ENCODE results near the gene MITD1. TPM values are rescaled to one million over a fixed set of nuclear protein-coding genes. Genes with fewer than 3 reads are reported as not detected.

Gene MITD1
- total and polyA plus RNA-seq, 2 of the 13 experiments (the other 11 are each of a cell fraction or from before 2014, with no cell fraction given) = 17.8 to 43.7 TPM

- no peak overlapping the region for H3K27ac ChIP-seq (ENCODE audit: extremely low read length, insufficient read depth, low read length)
- intact Hi-C loops (cut with micrococcal nuclease; ENCODE audit: unreplicated experiment) = loop anchor here (10.0 kb wide), 1 partner anchor 310 kb away; the partner anchor contains the start of gene REV1
- no peaks in the 10 kb centered on the region for H4K20me1 ChIP-seq (ENCODE audit: insufficient read depth, low read length)
- peaks cover 4 to 23% of the 10 kb centered on the region in 2 experiments; a peak in 4 of 5 replicates for H3K36me3 ChIP-seq (replicated peaks in 1 of 2; ENCODE audit: control insufficient read depth in 1 of 2, insufficient read depth in 2 of 2, low read length in 2 of 2)
- no peak overlapping the region for H3K4me2 ChIP-seq (ENCODE audit: low read depth, low read length)
- CTCF ChIA-PET (ENCODE audit: low intra/inter-chr PET ratio, low total read pairs) = no interaction called here
- no peaks in the 10 kb centered on the region; a peak in 1 of 5 replicates for H3K27me3 ChIP-seq (ENCODE audit: control insufficient read depth in 1 of 2, insufficient read depth in 2 of 2, low read length in 2 of 2)
- peaks cover 29% of the 10 kb centered on the region for H3K4me1 ChIP-seq (ENCODE audit: insufficient read depth, low read length)
- FAIRE-seq = no peak
- no peak for DNase-seq (ENCODE audit: low spot score)
- TF ChIP-seq CREM (IDR thresholded peaks at IDR 0.05) (no peak), CREM (CRISPR knock-in tag; IDR thresholded peaks at IDR 0.05) (no peak)
- BruUV-seq (replicated peaks) = no TSS peak
- H3K4me3 ChIP-seq (replicated peaks in 1 of 3; ENCODE audit: insufficient read depth in 1 of 3, low read depth in 2 of 3, low read length in 3 of 3) = no peak overlapping the region
- no peak overlapping the region for H3K9ac ChIP-seq (ENCODE audit: insufficient read depth, low read depth, low read length)
- H2AFZ ChIP-seq (ENCODE audit: low read length) = no peak overlapping the region
- POLR2A ChIA-PET = no interaction called here
- WGBS (ENCODE audit: low lambda C conversion rate) = 72% methylated on average over 6 of the region's 6 CpGs
- H3K9me3 ChIP-seq (ENCODE audit: low read length) = no peaks in the 10 kb centered on the region
- H3K79me2 ChIP-seq (ENCODE audit: insufficient read depth, low read length) = peaks cover 67% of the 10 kb centered on the region
- in situ Hi-C loops (cut with HindIII; ENCODE audit: extremely low pct_ligation_motif_present, low pct_unique_long_range_greater_than_20kb) = loop anchor here (5.0 kb wide), 1 partner anchor 152 kb away; the partner anchor contains the start of genes EIF5B and TXNDC9
- no peak for ATAC-seq
Observed at GRCh38 chr2:99184811-99185210, 4.0 kb upstream of the MITD1 start.

GRCh38 chr2:99183025-99183424 is 2.2 kb upstream of the MITD1 start:
- ATAC-seq (peak; percentile 54), DNase-seq (ENCODE audit: low spot score) (peak; percentile 82), FAIRE-seq (peak; percentile 72)
- Histone ChIP-seq H3K36me3 (replicated peaks in 1 of 2; ENCODE audit: control insufficient read depth in 1 of 2, insufficient read depth in 2 of 2, low read length in 2 of 2) (peaks cover 4 to 8% of the 10 kb centered on the region in 2 experiments; a peak in 3 of 5 replicates), H3K9me3 (ENCODE audit: low read length) (no peaks in the 10 kb centered on the region), H3K79me2 (ENCODE audit: insufficient read depth, low read length) (peaks cover 73% of the 10 kb centered on the region), H3K4me2 (ENCODE audit: low read depth, low read length) (peak overlapping the region; percentile 83), H2AFZ (ENCODE audit: low read length) (peak overlapping the region; percentile 15), H3K4me3 (replicated peaks in 1 of 3; ENCODE audit: insufficient read depth in 1 of 3, low read depth in 2 of 3, low read length in 3 of 3) (peak overlapping the region; percentile 68 to 84 (median 84); a peak in 4 of 6 replicates), H3K9ac (ENCODE audit: insufficient read depth, low read depth, low read length) (peak overlapping the region; percentile 82; the same call in 1 of the 2 replicates), H4K20me1 (ENCODE audit: insufficient read depth, low read length) (no peaks in the 10 kb centered on the region), H3K4me1 (ENCODE audit: insufficient read depth, low read length) (peaks cover 46% of the 10 kb centered on the region), H3K27me3 (ENCODE audit: control insufficient read depth in 1 of 2, insufficient read depth in 2 of 2, low read length in 2 of 2) (no peaks in the 10 kb centered on the region; a peak in 1 of 5 replicates), H3K27ac (ENCODE audit: extremely low read length, insufficient read depth, low read length) (peak overlapping the region; percentile 83)
- no TSS peak for BruUV-seq (replicated peaks)
- WGBS (ENCODE audit: low lambda C conversion rate) = 74% methylated on average over 3 of the region's 3 CpGs
- ChIA-PET POLR2A (interaction anchor here (0.8 to 3.3 kb wide), 2 partner anchors 28 to 154 kb away, joined by 5 to 47 read pairs; partner anchors contain the start of genes EIF5B, LIPT1 and TSGA10), CTCF (ENCODE audit: low intra/inter-chr PET ratio, low total read pairs) (no interaction called here)
- in situ Hi-C loops (cut with HindIII; ENCODE audit: extremely low pct_ligation_motif_present, low pct_unique_long_range_greater_than_20kb) = loop anchor here (5.0 kb wide), 1 partner anchor 154 kb away; the partner anchor contains the start of genes EIF5B and TXNDC9
- intact Hi-C loops (cut with micrococcal nuclease; ENCODE audit: unreplicated experiment) = loop anchor here (10.0 kb wide), 1 partner anchor 312 kb away; the partner anchor contains the start of gene REV1
- TF ChIP-seq MAFF (IDR thresholded peaks at IDR 0.05; ENCODE audit: low read depth, low read length) (no peak), BCL6 (CRISPR knock-in tag; IDR thresholded peaks at IDR 0.05) (peak; percentile 19; the same call in 1 of the 2 replicates), KDM3A (CRISPR knock-in tag; IDR thresholded peaks at IDR 0.05; ENCODE audit: low read depth) (no peak), CBX2 (IDR thresholded peaks at IDR 0.05; ENCODE audit: low read depth, low read length) (no peak), CBX2 (CRISPR knock-in tag; IDR thresholded peaks at IDR 0.05; ENCODE audit: low read depth) (no peak), CEBPB (IDR thresholded peaks at IDR 0.05; ENCODE audit: borderline replicate concordance, low read depth, low read length) (peak; percentile 92), GATAD1 (CRISPR knock-in tag; IDR thresholded peaks at IDR 0.05) (0 out of 2 replicates have a peak, but pooled peaks have one; percentile 46), STAT6 (CRISPR knock-in tag; IDR thresholded peaks at IDR 0.05; ENCODE audit: borderline replicate concordance) (no peak), GATAD2A (CRISPR knock-in tag; IDR thresholded peaks at IDR 0.05) (peak; percentile 81), SAP130 (CRISPR knock-in tag; IDR thresholded peaks at IDR 0.05; ENCODE audit: low read depth) (peak; percentile 80), ZNF501 (CRISPR knock-in tag; IDR thresholded peaks at IDR 0.05) (no peak), ZSCAN29 (CRISPR knock-in tag; conservative IDR thresholded peaks at IDR 0.05) (no peak), SYNCRIP (IDR thresholded peaks at IDR 0.05; ENCODE audit: insufficient read depth, low read depth, low read length) (no peak), ARNT (IDR thresholded peaks at IDR 0.05) (no peak)

Measured in HepG2 (cell line).